Stomach (tissue), 4 donors: ENCODE measurements around the gene SLC22A4.
A peak's percentile ranks its signal among the peaks of the same experiment; 100 is the strongest.

Experiments used
- CTCF ChIP-seq, 7 experiments: fragments of 450-650 bp in 4 of 7; fragments of 200-600 bp in 3 of 7; sonication (generic) in 3 of 7; IDR thresholded peaks; one replicate each; pipeline ENCODE4 v1.5.1; 2016 to 2019; ENCODE audit warnings: antibody characterized with exemption in 7 of 7, control low read depth in 2 of 7, mild to moderate bottlenecking in 1 of 7
- EP300 ChIP-seq: sonication (generic); formaldehyde crosslinking; IDR thresholded peaks from one replicate; pipeline ENCODE4 v1.6.1; 2017; ENCODE audit warnings: antibody characterized with exemption
- POLR2A ChIP-seq, 4 donors: fragments of 450-650 bp; IDR thresholded peaks; one replicate each; pipeline ENCODE4 v1.6.1; 2016; ENCODE audit warnings: antibody characterized with exemption in 4 of 4, control low read depth in 2 of 4, mild to moderate bottlenecking in 1 of 4, moderate library complexity in 1 of 4

- TF ChIP-seq CTCF (IDR thresholded peaks at IDR 0.05): no peak
- peak; percentile 70 for TF ChIP-seq EP300
- no peak for TF ChIP-seq POLR2A (IDR thresholded peaks at IDR 0.05)
These were observed 34.1 kb upstream of the SLC22A4 start for GRCh38 chr5:132260051-132260450.
